ENCODE results near the gene GPR143.

- TF ChIP-seq POLR2AphosphoS5 (IDR thresholded peaks at IDR 0.05; ENCODE audit: borderline replicate concordance, low read depth, low read length) (no peak), EZH2 (IDR thresholded peaks at IDR 0.05) (no peak), FOXP2 (optimal IDR thresholded peaks at IDR 0.05; ENCODE audit: control extremely low read depth, extremely low read length, insufficient read depth) (no peak)
Measured at GRCh38 chrX:9775930-9776329, 10.3 kb upstream of the GPR143 start.

Data from SK-N-MC (cell line).